Measurements from ENCODE around the gene A3GALT2.

The A3GALT2 gene

DNA sequence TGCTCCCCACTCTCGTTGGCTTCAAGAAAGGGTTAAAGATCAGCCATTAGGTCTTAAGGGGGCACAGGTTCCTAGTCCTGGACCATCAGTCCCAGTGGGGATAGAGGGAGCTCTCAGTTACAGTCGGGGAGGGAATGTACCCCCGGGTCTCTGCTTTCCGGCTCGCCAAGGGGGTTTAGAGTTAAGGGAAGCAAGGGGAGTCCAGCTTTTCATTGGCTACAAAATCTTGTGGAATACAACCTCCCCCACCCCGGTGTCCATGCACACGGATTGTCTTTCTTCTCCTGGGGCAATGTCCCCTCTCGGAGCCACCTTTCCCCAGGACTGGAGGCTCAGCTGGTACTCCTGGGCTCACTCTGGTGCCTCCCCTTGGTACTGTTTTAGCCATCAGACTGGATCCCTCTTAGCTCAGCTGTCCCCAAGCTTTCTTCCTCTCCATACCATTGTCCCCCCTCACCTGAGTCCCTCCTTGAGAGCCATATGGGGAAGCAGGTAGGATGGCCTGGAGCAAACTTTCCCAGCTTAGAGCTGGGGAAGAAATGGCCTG lies at the start of gene A3GALT2:
Gene A3GALT2, minus strand, starts transcription at position 480 of the 547 bp plus-strand sequence. Its CDS starts 0 bp downstream, at position 480.
- no peak for DNase-seq (ENCODE audit: low spot score)

DNA sequence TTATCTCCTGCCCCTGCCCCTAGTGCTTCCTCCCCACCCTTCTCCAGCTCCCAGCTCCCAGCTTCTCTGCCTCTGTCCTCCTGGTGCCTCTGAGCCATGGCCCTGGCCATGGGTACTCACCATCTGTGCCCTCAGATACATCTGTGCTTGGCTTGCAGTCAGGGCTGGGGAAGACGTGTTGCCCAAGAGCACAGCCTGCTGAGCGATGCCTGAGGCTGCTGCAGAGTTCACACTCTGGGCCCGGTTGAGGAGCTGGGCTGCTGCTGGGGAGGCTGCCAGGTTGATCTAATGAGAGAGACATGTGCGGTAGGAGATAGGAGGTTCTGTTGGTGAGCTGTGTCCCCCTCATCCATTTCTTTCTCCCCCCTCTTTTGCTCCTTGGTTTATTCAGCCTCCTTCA lies 49.4 kb upstream of the A3GALT2 start:
- no peak for DNase-seq (ENCODE audit: low spot score)

DNA sequence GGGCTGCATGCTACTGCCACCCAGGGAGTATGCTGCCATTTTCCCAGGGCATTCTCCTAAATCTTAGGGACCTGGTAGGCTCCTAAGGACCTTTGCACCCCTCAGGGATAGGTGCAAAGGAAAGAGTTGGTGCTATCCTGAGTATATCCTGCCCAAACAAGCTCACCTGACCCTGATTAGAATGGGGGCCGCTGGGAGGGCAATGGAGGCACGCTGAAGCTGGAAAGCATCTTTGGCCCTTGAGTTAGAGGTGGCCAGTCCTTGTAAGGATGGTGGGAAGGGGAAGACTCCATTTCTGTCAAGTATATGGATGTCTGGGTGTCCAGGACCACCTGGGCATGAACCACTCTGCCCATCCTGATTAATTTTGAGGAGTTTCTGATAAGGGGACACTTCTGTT lies 48.9 kb upstream of the A3GALT2 start:
- DNase-seq (ENCODE audit: low spot score), result no peak

DNA sequence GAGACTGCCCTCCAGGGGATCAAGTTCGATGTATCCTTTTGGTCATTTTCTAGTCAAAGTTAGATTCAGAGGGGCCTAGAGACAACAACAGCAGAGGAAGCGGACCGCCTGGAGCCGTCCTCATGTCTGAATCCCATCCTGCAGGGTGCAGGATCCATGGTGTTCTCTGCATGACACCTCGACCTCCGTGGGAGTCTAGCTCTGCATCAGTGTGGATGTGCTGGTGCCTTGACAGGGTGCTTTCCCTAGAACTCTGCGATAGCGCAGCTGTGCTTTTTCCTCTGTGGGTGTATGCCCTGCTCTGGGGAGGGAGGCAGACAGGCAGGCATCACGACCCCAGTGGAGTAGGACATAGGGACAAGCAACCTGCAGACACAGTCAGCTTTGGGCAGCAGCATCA lies 48.2 kb upstream of the A3GALT2 start:
- no peak for DNase-seq (ENCODE audit: low spot score)

DNA sequence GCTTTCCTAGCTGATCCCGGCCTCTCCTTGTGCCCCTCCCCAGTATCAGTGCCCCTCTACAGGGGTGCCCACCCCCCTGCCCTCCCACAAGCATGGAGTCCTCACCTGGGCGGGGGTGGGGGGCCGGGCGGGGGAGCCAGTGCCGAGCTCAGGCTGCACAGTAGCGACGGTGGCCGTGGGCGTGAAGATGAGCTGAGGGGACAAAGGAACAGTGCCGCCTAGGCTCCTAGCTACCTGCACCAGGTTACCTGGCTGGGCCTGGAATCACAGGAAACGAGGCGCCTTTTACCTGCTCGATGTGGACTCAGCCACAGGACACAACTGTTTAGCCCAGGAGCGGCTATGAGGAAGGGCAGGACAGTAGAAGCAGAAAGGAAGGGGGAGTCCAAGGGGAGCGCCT lies 47.5 kb upstream of the A3GALT2 start:
- no peak for DNase-seq (ENCODE audit: low spot score)

DNA sequence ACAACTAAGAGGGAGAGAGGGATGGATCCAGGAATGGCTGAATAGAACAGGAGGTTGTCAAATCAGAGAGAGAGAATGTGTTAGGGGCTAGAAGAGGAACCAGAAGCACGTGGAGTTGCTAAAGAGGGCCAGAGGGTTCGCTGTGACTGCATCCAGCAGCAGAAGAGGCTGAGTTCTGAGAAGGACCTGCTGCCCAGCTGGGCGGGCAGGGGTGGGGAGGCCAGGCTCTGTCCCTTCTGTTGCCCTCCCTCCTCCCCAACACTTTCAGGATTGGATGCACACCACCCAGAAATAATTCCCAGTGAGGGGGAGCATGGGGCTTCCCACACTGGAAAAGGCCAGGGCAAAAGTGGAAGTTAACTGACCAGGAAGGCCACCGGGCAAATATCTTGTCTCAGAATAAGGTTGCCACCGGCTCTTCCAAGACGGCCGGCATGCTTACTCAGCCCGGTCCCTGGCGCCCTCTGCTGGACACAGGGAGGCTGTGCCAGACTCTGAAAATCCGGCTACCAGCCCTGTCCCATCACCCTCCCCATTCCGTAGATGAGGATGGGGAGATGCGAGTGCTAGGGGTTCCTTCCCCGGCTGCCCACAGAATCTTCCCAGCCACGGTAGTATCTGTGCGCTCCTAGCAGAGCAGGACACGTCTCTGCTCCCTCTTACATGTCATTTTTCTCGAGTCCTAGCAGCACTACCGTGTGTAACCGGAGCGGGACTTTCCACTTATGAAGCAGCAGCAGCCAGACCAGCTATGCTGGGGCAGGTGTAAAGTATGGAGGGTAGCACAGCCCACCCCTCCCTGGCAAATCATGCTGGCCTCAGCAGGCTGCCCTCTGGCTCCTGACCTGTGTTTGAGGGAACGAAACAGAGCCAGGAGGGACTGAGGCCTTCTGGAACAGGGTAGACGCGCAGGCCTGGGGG lies 46.8 kb upstream of the A3GALT2 start:
- DNase-seq (ENCODE audit: low spot score), result peak; percentile 85

DNA sequence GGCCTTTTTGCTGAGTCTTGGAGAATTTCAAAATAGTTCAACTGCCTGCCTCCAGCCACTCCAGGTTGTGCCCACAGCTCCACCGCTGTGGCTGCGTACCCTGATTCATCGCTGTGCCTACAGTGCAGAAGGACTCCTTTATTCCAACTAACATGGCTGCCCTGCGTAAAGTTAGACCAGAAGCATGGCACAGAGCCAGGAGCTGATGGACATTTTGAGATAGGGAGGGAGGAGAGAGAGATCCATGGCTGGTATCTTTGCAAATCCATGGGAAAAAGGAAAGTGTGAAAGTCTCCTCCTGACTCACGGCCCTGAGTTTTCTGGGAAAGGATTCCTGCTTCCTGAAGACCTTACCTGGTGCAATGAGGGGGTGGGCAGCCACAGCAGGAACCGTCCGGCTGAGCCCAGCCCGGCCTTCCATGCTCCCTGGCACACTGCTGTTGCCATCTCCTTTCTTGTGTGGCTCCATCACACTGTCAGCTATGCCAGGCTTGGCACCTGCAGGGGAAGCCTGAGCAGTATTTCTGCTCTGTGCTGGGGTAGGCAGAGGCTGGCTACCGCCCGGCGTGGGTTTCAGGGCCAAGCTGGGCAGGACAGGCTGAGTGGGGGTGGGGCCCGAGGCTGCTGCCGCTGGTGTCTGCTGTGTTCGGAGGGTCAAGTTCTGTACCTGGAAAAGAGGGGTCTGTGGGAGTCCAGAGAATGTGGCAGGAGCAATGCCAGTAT lies 46.0 kb upstream of the A3GALT2 start:
- no peak for DNase-seq (ENCODE audit: low spot score)

DNA sequence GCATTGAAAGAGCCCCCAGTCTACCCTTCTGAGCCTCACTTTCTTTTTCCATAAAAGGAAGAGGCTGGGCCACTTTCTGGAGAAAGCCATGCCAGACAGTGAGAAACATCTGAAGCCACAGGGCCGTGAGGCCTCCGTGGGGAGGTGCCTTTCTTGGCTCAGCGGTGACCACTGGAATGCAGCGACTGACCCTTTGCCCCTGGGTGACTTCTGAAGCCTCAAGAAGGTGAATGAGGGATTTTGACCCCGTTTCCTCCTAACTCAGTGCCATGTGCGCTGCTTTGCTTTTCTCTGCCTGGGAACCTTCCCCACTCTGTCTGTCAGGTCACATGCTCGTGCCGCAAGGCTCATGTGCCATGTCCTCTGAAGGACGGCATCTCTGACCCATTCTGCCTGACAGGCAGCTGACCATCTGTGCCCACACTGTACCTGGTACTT lies 44.7 kb upstream of the A3GALT2 start:
- DNase-seq (ENCODE audit: low spot score), result no peak

DNA sequence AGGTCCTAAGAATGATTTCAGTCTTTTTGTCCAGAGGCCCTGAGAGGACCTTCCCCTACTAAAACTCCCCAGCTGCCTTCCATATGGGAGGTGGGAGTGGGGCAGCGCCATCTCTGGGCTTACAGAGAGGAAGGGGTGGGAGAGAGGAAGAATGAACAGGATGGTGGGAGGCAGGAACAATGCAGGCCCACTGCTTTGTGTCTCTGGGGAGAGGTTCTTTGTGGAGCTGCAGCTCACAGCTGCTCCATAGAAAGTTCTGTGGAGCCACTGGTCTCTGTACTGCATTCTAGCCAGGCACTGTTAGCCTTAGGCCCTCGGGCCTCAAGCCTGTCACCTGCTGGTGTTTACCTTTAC lies 43.6 kb upstream of the A3GALT2 start:
- DNase-seq (ENCODE audit: low spot score), result no peak

DNA sequence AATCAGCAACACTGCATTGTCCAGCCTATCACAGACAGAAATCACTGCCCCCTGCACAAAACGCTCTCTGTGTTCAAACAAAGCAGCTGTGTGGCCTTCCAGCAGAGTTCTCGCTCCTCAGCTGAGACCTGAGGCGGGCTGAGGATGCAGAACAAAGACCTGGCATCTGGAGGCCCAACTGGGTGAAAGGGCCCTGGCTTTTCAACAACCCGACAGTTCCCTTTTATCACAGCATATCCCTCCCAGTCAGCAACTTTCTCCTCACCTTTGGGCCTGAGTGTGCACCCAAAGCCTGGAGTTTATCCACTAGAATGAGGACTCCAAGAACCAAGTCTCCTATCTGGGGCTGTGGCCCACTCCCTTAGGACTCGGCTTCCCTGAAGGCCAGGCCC lies 42.6 kb upstream of the A3GALT2 start:
- no peak for DNase-seq (ENCODE audit: low spot score)

DNA sequence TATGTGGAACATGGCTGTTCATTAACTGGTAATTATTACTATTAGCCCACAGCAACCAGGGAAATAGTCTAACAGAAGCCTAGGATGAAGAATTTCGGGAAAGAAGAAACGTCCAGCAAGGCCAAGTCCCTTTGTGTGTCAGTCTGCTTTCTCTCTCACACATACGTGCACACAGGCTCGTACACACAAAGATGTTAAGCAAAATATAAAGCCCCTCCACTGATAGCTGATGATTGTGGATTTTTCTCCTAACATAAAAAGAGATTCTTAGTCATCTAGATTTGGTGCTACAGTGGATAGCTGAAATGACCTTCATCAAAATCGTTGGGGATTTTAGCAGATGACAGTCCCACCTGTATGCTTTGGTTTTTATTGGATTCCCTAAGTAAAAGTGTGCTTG lies 42.1 kb upstream of the A3GALT2 start:
- DNase-seq (ENCODE audit: low spot score), result no peak

DNA sequence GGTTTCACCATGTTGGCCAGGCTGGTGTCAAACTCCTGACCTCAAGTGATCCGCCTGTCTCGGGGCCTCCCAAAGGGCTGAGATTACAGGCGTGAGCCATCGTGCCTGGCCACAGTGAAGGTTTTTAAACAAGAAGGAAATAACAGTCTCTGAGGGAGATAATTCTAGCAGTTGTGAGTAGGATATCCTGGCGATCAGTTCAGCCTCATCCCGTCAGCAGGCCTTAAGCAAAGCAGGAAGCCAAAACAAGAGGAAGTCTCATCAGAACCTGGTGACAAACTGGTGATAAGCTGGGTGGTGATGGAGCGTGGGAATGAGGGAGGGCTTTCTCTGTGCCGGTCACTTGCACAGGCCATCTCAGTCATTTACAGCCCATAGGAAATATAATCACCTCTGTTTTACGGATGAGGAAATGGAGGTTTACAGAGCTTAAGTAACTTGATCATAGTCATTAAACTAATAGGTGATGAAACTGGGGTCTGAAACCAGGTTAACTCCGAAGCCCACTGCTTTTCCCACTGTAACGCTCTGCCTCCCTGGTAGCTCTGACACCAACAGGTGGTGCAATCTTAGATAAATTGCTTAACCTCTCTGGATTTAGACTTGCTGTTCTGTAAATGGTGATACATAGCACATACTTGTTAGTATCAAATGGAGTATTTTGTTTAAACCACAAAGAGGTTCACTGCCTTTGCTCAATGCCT lies 40.8 kb upstream of the A3GALT2 start:
- DNase-seq (ENCODE audit: low spot score), result no peak

DNA sequence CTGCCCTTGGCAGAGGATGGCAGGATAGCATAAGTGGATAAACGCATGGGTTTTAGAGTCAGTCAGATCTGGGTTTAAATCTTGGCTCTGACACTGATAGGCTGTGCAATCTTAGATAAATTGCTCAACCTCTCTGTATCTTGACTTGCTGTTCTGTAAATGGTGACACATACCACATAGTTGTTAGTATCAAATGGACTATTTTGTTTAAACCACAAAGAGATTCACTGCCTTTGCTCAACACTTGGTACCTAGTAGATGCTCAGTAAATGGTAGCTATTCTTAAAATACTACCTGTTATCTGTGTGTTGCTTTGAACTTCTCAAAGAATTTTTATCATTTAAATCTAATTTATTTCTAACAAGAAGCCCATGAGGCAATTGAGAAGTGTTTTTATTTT lies 39.5 kb upstream of the A3GALT2 start:
- DNase-seq (ENCODE audit: low spot score), result no peak

DNA sequence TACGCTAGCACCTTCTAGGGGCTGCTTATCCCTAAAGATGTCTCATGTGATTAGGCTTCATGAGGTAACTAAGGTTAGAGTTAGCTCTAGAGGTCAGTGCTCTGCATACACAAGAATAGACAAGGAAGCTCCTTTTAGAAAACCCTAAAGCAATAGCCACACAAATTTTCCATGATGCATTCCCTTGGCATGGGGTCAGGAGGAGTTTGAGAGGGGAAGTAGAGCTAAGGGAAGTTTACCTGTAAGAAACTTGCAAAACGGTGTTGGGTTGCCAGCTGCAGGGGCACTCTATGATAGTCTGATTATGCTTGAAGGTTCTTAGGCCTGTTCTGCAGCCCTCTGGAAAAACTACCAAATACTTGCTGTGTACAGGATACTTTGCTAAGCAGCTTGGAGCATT lies 39.0 kb upstream of the A3GALT2 start:
- no peak for DNase-seq (ENCODE audit: low spot score)

DNA sequence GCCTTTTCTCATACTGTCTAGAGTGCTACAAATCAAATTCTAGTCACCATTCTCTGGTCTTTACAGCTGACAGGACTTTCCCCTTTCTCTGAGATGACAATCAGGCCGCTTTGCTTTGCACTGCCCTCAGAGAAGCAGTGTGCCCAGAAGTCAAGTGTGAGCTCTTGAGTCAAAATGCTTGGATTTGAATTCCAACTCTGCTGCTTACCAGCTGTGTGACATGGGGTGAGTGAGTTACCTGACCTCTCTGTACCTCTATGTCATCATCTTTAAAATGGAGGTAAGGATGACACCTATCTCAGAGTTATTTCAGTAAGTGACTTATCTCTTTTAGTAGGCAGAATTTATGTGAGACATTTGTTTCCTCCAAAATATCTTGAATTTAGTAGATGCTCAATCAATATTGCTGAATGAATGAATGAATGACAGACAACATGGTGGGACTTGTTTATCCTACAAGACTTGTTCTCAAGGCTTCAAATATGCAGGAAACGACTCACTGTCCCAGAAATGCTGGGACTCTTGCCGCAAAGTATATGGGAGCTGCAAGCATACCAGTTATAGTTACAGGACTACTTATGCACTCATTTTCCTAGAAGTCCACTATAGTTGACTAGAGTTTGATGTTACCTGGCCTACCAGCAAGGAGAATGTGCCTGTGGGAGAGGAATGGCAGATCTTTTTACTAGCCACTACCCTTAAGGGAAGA lies 38.1 kb upstream of the A3GALT2 start:
- DNase-seq (ENCODE audit: low spot score), result no peak

DNA sequence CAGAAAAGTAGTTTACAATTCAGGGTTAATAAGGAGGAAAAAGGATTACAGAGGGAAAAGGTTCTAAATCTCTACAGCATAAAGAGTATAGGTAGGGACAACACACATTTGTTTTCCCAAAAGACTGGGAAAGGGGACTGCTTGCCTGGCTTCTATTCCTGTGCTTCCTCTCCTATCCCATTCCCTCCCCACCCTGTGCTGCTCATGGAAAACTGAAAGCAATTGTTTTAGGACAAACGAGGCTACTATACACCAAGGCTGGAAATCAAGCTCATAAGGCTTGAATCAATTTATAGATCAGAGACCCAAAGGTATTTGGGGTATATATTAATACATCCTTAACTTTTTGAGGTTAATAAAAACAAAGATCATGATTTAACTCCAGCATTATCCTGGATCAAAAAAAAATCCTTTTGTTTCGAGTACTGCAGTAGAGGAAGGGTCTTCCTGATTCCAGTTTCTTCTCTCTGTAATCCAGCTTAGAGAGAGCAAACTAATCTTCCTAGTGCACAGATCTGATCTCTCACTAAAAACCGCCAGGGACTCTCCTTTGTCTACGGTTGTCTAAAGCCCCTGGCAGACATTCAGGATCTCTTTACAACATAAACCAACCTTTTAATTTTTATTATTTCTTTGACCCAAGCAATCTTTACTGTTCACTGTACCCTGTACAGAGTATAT lies 37.4 kb upstream of the A3GALT2 start:
- DNase-seq (ENCODE audit: low spot score), result no peak

DNA sequence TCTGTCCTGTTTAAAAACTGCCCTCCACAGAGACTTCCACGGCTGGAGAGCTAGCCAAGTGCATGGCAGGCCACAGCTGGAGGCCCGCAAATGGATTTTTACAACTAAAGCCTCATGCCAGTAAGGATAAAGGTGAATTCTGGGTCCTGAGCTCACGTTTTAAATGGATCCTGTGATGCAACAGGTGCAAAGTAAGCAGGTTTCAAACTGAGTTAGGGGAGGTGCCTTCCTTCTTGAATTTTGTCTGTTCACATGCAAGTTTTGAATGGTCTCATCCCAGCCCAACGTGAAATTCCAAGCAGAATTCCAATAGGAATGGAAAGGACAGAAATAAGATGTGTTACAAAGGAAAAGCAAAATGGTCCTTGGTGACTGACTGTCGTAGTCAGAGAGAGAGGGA lies 36.2 kb upstream of the A3GALT2 start:
- no peak for DNase-seq (ENCODE audit: low spot score)

DNA sequence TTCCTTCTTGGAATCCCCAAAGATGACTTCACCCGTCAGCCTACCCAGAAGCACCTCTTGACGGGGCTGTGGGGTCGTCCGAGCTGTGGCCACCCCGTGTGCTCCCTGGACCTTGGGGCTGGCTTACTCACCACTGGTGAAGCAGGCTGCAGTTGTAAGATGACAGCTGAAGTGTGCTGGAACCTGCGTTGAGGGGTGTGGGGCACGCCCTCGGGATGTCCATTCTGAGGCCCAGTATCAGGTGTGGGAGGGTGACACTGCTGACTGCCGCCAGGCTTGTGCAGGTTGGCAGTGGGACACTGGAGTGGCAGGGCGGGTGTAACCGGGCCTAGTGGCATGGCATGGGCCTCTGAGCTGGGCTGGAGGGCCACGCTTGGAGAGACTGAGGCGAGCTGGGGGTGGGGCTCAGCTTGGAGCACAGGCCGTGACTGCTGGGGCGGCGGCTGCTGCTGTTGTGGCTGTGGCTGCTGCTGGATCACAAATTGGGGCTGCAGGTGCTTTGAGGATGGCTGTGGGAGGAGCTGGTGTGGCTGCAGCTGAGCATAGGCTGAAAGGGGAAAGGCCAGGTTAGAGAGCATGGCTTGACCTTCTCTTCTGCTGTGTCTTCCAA lies 33.9 kb upstream of the A3GALT2 start:
- no peak for DNase-seq (ENCODE audit: low spot score)

DNA sequence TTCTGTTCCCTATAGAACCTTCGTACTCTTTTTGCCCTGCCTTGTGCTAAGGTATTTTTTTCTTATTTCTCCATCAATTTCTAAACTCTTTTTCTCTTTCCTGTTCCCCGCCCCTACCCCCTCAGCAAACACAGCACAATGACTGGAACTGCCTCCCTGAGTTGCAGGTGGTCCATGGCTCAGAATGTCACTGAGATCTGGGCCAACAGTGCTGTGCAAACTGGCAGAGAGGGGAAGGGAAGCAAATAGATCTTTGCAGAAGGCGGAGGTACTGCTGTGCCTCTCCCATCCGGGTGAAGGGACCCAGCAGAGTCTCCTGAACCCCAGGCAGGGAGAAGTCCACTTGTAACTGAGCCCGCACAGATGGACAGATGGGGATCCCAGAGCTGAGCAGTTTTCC lies 32.6 kb upstream of the A3GALT2 start:
- DNase-seq (ENCODE audit: low spot score), result no peak

DNA sequence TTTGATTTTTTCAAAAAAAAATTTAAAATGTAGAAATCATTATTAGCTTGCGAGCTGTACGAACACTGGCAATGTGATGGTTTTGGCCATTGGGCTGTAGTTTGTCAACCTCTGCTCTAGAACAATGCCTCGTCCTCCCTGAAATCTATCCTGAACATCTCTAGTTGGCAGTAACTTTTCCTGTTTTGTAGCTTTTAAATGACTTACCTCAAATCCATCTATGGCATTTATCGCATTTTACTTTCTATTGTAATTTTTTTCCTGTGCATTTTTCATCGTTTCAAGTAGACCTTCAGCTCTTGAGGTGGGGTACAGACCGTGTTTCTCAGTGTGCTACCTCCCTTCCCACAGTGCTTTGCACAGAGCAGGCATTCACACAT lies 30.4 kb upstream of the A3GALT2 start:
- DNase-seq (ENCODE audit: low spot score), result no peak
